GM12874 (cell line): ENCODE data around the gene PTPRM.

ENCODE experiments used
- CTCF ChIP-seq: IDR thresholded peaks from 2 replicates; pipeline ENCODE4 v1.5.1; 2011; ENCODE audit warnings: low read depth, mild to moderate bottlenecking, control low read depth, low read length, moderate library complexity; ENCODE audit not compliant: insufficient read depth

Gene PTPRM

DNA sequence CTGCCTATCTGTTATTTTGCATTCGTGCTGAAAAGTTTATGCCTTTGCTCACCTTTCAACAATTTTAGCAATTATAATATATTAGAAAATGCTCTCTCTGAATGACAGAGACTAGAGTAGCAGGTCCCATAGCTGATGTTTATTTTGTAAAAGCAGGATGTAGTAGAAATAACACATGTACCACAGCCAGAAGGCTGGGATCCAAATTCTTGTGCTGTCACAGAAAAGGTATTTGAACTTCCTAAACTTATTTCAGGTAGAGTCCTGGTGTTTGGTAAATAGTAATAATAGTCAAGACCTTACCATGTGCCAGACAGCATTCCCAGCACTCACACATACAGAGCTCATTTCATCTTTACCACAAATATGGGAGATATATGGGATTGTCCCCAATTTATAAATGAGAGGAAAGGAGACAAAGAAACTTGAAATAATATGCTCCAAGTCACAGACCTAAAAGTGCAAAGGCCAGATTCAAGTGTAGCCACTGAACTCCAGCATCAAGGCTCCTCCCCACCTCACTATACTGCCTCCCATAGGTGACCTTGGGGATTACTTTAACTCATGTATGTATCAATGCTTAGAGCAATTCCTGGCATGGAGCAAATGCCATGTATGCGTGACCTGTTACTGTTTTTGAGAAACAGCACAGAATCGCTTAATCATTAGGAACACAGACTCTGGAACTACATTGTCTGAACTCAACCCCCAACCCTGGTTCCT is 757.4 kb downstream of the PTPRM start:
- TF ChIP-seq CTCF: no peak

- TF ChIP-seq CTCF: no peak
Measured at GRCh38 chr18:8326763-8327394, 759.8 kb downstream of the PTPRM start.

DNA sequence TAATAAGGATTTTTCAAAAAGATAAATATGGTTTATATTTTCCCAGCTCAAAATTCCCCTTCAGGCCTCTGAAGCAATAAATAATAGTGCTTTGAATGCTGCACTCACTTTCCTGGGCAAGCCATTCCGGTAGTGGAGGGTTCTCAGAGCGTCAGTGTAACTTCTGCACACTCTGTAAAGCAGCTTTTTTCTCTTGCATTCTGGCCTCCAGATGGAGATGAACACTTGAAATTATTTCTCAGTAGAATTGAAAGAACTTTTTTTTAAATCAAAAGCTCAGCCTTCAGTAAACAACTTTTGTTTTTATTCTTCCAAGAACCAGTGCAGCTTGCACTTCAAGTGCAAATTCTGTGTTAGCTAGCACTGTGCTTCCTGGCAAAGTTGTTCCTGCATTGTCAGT is 761.0 kb downstream of the PTPRM start:
- TF ChIP-seq CTCF: no peak

DNA sequence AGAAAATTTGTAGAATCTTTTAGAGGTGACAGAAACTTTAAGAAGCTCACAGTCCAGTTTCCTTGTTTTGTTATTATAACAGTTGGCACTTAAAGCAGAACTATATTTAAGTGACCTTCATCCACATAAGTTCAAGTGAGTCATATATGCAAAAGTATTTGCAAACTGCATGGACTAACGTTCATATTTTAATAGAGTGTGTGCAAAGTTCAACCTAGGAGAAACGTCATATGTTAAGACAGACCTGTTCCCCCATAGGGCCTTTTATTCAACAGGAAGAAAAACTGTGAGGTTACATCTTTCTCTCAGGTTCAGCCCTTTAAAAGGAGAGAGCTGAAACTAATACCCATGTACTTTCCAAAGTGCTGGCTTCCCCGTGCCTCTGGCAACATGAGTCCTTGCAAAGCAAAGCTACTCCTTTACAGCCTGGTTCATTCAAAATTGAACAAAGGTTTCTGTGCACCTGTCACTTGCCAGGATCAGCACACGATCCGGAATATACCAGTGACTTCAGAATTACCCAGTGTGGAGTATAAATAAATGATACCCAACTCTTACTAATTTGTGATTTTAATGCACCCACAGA is 762.2 kb downstream of the PTPRM start:
- TF ChIP-seq CTCF: no peak

DNA sequence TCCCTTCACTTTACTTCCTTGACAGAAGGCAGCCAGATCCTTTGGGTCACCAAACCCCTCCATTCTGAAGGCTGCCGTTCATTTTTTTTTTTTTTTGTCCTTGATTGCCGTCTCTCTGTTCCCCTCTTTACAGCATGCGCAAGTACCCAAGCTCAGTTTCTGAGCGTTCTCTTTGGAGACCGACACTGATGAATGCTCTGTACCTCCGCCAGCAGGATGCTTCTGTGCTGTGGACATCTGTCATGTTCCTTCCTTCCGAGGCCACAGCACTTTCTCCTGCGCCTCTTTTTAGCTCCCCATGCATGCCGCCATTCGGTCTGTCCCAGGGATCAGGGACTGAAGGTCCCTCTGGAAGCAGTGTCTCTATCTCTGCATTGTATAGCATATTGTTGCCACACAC is 763.5 kb downstream of the PTPRM start:
- TF ChIP-seq CTCF: no peak

- TF ChIP-seq CTCF: no peak
Measured at GRCh38 chr18:8332286-8332685, 765.2 kb downstream of the PTPRM start.

DNA sequence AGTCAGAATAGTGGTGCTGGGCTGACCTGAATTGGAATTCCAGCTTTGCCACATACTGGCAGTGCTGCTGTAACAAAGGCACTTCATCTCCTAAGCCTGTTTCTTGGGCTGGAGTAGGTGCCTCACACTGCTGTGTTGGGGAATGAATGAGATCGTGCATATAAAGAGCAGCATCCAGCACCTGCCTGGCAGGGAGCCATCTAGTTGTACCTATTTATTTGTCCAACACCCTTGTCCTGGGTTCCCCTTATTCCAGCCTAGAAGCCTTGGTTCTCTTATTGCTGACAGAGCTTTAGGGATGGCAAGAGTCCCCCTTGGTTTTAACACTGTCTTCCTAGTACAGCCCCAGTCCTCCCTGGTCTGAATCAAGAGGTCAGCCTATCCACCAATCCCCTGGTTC is 766.8 kb downstream of the PTPRM start:
- TF ChIP-seq CTCF: no peak
